Gastroesophageal sphincter (tissue), 4 donors: ENCODE data around the gene EPHA4. TPM values are rescaled to one million over a fixed set of nuclear protein-coding genes. Genes with fewer than 3 reads are reported as not detected.

Source experiments
- ATAC-seq: fragments of 150-250 bp; one replicate; pipeline ENCODE4 v1.9.1; 2016; ENCODE audit warnings: mild to moderate bottlenecking, moderate library complexity
- H3K27ac ChIP-seq, 4 donors: fragments of 200-600 bp; sonication (generic) in 3 of 4; 1 replicate in 3 of 4; 2 replicates in 1 of 4; pipeline ENCODE4 v1.5.1; 2016 to 2019
- H3K27me3 ChIP-seq: fragments of 200-600 bp; sonication (generic); one replicate; pipeline ENCODE4 v1.5.1; 2019
- H3K36me3 ChIP-seq, 2 donors: fragments of 200-600 bp; sonication (generic); one replicate each; pipeline ENCODE4 v1.5.1; 2019; ENCODE audit warnings: control low read depth in 1 of 2
- H3K4me1 ChIP-seq, 3 donors: fragments of 200-600 bp; sonication (generic); 1 replicate in 2 of 3; 2 replicates in 1 of 3; pipeline ENCODE4 v1.5.1; 2016 to 2019; ENCODE audit warnings: control low read depth in 2 of 3
- H3K4me3 ChIP-seq, 2 donors: fragments of 200-600 bp; sonication (generic); one replicate each; pipeline ENCODE4 v1.5.1; 2019; ENCODE audit warnings: mild to moderate bottlenecking in 1 of 2, moderate library complexity in 1 of 2
- H3K9me3 ChIP-seq, 3 donors: fragments of 200-600 bp; sonication (generic); one replicate each; pipeline ENCODE4 v1.5.1; 2017 to 2019; ENCODE audit warnings: control low read depth in 2 of 3
- CTCF ChIP-seq, 4 experiments: fragments of 200-600 bp in 2 of 4; fragments of 450-650 bp in 2 of 4; sonication (generic) in 1 of 4; IDR thresholded peaks; one replicate each; pipeline ENCODE4 v1.5.1; 2017 to 2019; ENCODE audit warnings: antibody characterized with exemption in 4 of 4, mild to moderate bottlenecking in 2 of 4, moderate library complexity in 2 of 4
- EP300 ChIP-seq: sonication (generic); formaldehyde crosslinking; IDR thresholded peaks from one replicate; pipeline ENCODE4 v1.6.1; 2017; ENCODE audit warnings: antibody characterized with exemption, mild to moderate bottlenecking
- POLR2A ChIP-seq, 2 donors: fragments of 450-650 bp; IDR thresholded peaks; one replicate each; pipeline ENCODE4 v1.6.1; 2017; ENCODE audit warnings: antibody characterized with exemption in 2 of 2, mild to moderate bottlenecking in 2 of 2, moderate library complexity in 1 of 2
- POLR2AphosphoS5 ChIP-seq: sonication (generic); formaldehyde crosslinking; IDR thresholded peaks from one replicate; pipeline ENCODE4 v1.6.1; 2017; ENCODE audit warnings: antibody characterized with exemption
- WGBS, 2 donors: methylation state at CpG; one replicate each; pipeline ENCODE4 v1.1.5; 2018; ENCODE audit warnings: low coverage in 1 of 2; 5-methylcytosine and 5-hydroxymethylcytosine counted together
- total RNA-seq, 4 donors: library from RNA; depleted of rRNA; stranded (reverse); fragments of >200 nt; gene quantifications; one replicate each; pipeline ENCODE4 v1.1.0, GENCODE V29; 2016

EPHA4 gene
- total RNA-seq, 4 donors from 2014 or later: 21.3 to 41.2 (median 31.6) TPM

GRCh38 chr2:221380686-221381085, 191.4 kb downstream of the EPHA4 start:
- TF ChIP-seq POLR2A (IDR thresholded peaks at IDR 0.05) (no peak), CTCF (IDR thresholded peaks at IDR 0.05) (no peak), EP300 (no peak), POLR2AphosphoS5 (no peak)
- H3K36me3 ChIP-seq: no peaks in the 10 kb centered on the region
- H3K4me3 ChIP-seq: no peak overlapping the region
- no peak for ATAC-seq
- H3K27me3 ChIP-seq: no peaks in the 10 kb centered on the region
- H3K9me3 ChIP-seq: no peaks in the 10 kb centered on the region
- no peak overlapping the region for H3K27ac ChIP-seq
- no peaks in the 10 kb centered on the region for H3K4me1 ChIP-seq

- no peak for ATAC-seq
- H3K9me3 ChIP-seq: no peaks in the 10 kb centered on the region
- H3K36me3 ChIP-seq: no peaks in the 10 kb centered on the region
- no peaks in the 10 kb centered on the region for H3K4me1 ChIP-seq
- 80 to 97% methylated on average over 2 of the region's 5 CpGs for WGBS, 2 donors
- no peak overlapping the region for H3K4me3 ChIP-seq
- no peak overlapping the region for H3K27ac ChIP-seq
- H3K27me3 ChIP-seq: no peaks in the 10 kb centered on the region
- no peak for TF ChIP-seq POLR2AphosphoS5
- TF ChIP-seq EP300: no peak
- TF ChIP-seq POLR2A (IDR thresholded peaks at IDR 0.05): no peak
- no peak for TF ChIP-seq CTCF (IDR thresholded peaks at IDR 0.05)
These were observed 192.0 kb downstream of the EPHA4 start for GRCh38 chr2:221380062-221380461.

GRCh38 chr2:221377597-221377996, 194.5 kb downstream of the EPHA4 start:
- Histone ChIP-seq H3K9me3 (no peaks in the 10 kb centered on the region), H3K27me3 (peaks cover 12% of the 10 kb centered on the region), H3K27ac (no peak overlapping the region), H3K36me3 (no peaks in the 10 kb centered on the region), H3K4me1 (no peaks in the 10 kb centered on the region), H3K4me3 (no peak overlapping the region)
- ATAC-seq: no peak
- TF ChIP-seq CTCF (IDR thresholded peaks at IDR 0.05): no peak
- no peak for TF ChIP-seq POLR2AphosphoS5
- TF ChIP-seq EP300: no peak
- TF ChIP-seq POLR2A (IDR thresholded peaks at IDR 0.05): no peak
- 74 to 79% methylated on average over 2 of the region's 2 CpGs for WGBS, 2 donors

GRCh38 chr2:221377066-221377465, 195.0 kb downstream of the EPHA4 start:
- Histone ChIP-seq H3K27ac (no peak overlapping the region), H3K36me3 (no peaks in the 10 kb centered on the region), H3K9me3 (no peaks in the 10 kb centered on the region), H3K27me3 (peaks cover 18% of the 10 kb centered on the region), H3K4me1 (no peaks in the 10 kb centered on the region), H3K4me3 (no peak overlapping the region)
- TF ChIP-seq EP300: no peak
- ATAC-seq: no peak
- WGBS, 2 donors: 79 to 89% methylated on average over 2 of the region's 2 CpGs

- no peak overlapping the region for H3K27ac ChIP-seq
- no peaks in the 10 kb centered on the region for H3K4me1 ChIP-seq
- TF ChIP-seq POLR2AphosphoS5 (no peak), POLR2A (IDR thresholded peaks at IDR 0.05) (no peak), CTCF (IDR thresholded peaks at IDR 0.05) (no peak), EP300 (no peak)
- ATAC-seq: no peak
- WGBS, 2 donors: 91 to 96% methylated on average over 9 of the region's 9 CpGs
- peaks cover 25% of the 10 kb centered on the region for H3K27me3 ChIP-seq
- no peaks in the 10 kb centered on the region for H3K9me3 ChIP-seq
- H3K36me3 ChIP-seq: no peaks in the 10 kb centered on the region
- no peak overlapping the region for H3K4me3 ChIP-seq
These were observed 197.9 kb downstream of the EPHA4 start for GRCh38 chr2:221374234-221374633.

- H3K4me3 ChIP-seq: no peak overlapping the region
- peaks cover 25% of the 10 kb centered on the region for H3K27me3 ChIP-seq
- H3K36me3 ChIP-seq: no peaks in the 10 kb centered on the region
- no peaks in the 10 kb centered on the region for H3K9me3 ChIP-seq
- no peaks in the 10 kb centered on the region for H3K4me1 ChIP-seq
- 85 to 97% methylated on average over 6 to 7 of the region's 7 CpGs for WGBS, 2 donors
- no peak for ATAC-seq
- TF ChIP-seq POLR2A (IDR thresholded peaks at IDR 0.05) (no peak), CTCF (IDR thresholded peaks at IDR 0.05) (no peak), EP300 (no peak), POLR2AphosphoS5 (no peak)
- H3K27ac ChIP-seq: no peak overlapping the region
These were observed 199.2 kb downstream of the EPHA4 start for GRCh38 chr2:221372907-221373306.
